Left lobe of liver (tissue), 2 donors: ENCODE data around the gene SPSB1. TPM values are rescaled to one million over a fixed set of nuclear protein-coding genes. Genes with fewer than 3 reads are reported as not detected.

ENCODE experiments used
- ATAC-seq: fragments of 200-7000 bp; cut with Tn5 transposase; one replicate; pipeline ENCODE4 v1.9.1; 2020; ENCODE audit warnings: mild to moderate bottlenecking, moderate library complexity
- DNase-seq: peaks from one replicate; pipeline ENCODE4 v3.0.0-alpha.2; 2020; ENCODE audit warnings: low spot score
- total RNA-seq: library from RNA; stranded (reverse); gene quantifications from one replicate; pipeline ENCODE4 v1.2.1, GENCODE V29; 2021
- donor health status: DM: no; HTN: no; CAD: no; lungs with moderate emphysema.
- donor health status: DM: no; HTN: yes; CAD: no.

The SPSB1 gene
- total RNA-seq: 6.2 TPM

DNA sequence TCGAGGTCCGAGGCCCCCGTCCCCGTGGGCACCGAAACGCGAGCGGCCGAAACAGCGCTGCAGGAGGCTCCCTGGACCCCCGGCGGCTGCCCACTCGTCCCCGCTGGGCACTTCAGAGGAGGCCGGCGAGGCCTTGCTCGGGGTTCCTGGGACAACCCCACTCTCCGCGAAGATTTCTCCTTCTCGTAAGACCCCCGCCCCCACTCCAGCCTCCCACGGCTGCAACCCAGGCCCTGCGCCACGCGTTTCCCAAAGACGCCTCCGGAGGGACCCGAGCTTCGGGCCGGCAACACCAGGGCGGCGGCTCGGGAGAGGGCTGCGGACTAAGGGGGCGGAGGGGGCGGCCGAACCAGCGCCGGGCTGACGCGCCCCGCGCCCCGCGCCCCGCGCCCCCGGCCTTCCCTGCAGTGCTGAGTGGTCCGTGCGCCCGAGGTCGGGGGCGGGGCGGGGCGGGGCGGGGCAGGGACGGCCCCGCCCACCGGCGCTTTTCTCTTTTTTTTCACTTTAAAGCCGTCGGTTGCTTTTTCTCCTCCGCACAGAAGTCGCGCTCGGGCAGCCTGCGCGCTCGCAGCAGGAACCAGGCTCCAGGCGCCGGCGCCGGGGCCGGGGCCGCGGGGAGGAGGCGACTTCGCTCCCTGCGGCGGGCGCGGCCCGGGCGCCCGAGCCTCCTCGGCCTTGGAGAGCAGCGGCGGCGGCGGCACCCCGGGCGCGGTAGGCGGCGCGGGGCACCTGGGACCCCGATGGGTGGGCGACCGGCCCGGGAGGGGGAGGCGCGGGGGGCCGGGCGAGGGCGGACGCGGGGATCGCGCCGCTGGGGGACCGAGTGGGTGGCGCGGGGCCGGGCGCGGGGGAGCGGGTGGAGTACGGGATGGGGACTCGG, at the start of gene SPSB1:
SPSB1 (plus strand) TSS at position 534 of the 880 bp plus-strand sequence. CDS start 62,998 bp downstream, outside the sequence.
- ATAC-seq (peak; percentile 71), DNase-seq (peak; percentile 87)

DNA sequence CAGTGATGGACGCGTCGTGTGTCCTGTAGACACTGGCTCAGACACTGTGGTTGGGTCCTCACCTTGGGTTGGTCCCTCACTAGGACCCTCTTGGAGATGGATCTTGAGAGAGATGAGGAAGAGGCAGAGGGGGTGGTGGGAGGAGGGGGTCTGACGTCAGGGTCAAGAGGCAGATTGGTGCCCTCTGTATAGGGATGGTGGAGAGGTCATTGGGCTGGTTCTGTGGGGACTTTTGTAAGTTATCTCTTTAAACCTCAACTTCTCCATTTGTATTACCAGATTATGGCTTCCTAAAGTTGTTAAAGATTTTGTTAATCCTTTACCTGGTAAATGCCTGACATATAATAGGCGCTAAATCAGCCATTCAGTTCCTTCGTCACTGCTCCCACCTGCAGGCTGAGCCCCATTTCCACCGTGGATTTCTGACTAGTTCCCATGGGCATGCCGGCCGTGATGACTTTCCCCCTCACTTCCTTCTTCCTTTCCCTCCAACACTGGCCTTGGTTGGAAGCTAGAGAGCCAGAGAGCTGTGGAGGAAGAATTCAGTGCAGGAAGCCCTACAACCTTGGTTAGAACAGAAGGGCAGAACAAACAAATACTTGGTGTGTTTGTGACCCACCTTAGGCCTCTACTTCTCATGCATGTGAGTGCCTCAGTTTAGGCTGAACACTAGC, 49.5 kb upstream of the SPSB1 start:
- no peak for DNase-seq

DNA sequence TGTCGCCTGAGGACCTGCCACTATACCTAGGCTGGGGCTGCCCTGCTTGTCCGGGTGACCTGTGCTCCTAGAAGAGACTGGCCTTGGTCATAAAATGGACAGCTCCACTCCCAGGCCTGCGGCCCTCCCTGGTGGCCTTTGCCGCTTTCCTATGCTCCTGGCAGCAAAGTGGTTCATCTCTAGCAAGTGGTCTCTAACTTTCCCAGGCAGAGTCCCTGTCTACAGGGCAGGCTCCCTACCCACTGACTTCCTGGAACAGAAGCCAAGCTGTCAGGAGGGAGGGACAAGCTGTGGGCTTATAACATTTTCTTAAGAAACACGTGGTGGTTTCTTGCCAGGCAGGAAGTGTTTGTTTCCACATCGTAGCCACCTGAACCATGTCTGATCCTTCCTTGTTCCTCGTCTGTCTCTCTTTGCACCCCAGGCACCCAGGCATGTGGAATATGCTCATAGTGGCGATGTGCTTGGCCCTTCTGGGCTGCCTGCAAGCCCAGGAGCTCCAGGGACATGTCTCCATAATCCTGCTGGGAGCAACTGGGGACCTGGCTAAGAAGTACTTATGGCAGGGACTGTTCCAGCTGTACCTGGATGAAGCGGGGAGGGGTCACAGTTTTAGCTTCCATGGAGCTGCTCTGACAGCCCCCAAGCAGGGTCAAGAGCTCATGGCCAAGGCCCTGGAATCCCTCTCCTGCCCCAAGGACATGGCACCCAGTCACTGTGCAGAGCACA, 48.0 kb upstream of the SPSB1 start:
- no peak for DNase-seq
- peak; percentile 4 for ATAC-seq

More for the DNA sequence above, 49.5 kb upstream of the SPSB1 start:
- ATAC-seq: no peak

DNA sequence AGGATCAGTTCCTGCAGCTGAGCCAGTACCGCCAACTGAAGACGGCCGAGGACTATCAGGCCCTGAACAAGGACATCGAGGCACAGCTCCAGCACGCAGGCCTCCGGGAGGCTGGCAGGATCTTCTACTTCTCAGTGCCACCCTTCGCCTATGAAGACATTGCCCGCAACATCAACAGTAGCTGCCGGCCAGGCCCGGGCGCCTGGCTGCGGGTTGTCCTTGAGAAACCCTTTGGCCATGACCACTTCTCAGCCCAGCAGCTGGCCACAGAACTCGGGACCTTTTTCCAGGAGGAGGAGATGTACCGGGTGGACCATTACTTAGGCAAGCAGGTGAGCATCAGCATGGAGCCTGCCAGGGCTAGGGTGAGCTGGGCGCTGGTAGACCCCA, 47.5 kb upstream of the SPSB1 start:
- no peak for ATAC-seq

DNA sequence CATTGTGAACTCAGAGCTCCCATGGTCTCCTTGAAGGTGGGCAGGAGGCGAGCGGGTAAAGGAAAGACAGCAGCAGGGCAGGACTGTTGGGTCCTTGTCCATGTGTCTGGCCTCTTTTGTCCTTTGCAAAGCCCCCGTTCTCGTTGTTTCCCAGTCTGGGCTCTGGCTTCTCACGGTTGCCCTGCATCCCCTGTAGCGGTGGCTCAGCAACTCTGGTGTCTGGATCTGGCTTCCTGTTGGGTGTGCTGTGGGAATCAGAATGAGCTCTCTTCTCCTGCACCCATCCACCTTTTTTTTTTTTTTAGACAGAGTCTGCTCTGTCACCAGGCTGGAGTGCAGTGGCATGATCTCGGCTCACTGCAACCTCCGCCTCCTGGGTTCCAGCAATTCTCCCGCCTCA, 47.0 kb upstream of the SPSB1 start:
- no peak for ATAC-seq
- DNase-seq: no peak

More for the DNA sequence above, 47.5 kb upstream of the SPSB1 start:
- DNase-seq: no peak

DNA sequence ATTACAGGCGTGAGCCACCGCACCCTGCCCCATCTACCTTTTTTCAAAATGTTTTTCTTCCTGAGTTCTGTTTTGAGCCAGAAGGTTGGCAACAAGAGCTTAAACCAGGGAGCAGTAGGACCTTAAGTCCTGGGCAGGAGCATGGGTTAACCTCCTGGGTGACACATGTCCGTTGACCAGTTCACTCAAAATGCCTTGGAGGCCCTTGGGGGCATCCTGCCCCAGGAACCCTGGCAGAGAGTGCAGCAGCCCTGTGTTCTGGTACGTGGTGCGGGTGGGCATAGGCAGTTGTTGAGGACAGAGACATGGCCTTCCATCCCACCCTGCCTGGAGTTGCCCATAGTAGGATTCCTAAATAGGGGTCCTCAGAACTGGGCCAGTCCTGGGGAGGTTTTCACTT, 46.5 kb upstream of the SPSB1 start:
- ATAC-seq: no peak
- DNase-seq: no peak

DNA sequence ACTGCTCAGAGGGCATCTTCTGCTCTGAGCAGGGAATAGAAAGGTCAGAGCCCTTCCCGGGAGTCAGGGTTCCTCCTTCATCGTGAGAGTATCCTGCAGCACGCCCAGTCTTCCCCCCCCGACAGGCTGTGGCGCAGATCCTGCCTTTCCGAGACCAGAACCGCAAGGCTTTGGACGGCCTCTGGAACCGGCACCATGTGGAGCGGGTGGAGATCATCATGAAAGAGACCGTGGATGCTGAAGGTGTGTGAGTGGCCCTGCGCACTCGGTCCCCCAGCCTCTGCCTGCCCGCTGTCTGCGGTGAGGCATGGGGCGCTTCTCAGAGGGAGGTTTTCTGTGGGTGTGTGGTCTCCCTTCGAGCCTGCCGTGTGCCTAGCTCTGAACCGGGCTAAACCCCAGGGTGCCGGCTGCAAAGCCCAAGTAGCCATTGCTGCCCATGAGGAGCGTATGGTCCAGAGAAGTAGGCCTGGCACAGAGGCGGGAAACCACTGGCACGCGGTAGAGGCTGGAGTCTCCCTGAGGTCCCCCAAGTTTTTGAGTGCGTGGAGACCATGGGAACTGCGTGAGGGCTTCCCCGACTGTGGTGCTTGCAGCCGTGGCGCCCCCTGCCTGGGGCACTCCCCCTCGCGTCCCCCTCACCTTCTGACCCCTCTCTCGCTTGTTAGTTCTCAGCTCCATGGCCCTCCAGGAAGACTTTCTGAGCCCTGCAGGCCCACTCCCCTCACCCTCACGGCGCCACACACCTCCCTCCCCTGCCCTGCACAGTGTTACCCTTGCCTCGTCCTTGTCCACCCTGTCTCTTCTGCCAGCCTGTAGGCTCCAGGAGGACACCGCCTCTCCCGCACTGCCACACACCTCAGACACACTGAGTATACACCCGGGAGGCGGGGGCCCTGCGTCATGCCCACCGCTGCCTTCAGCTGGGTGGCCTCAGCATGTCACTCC, 45.6 kb upstream of the SPSB1 start:
- DNase-seq (no peak), ATAC-seq (no peak)

DNA sequence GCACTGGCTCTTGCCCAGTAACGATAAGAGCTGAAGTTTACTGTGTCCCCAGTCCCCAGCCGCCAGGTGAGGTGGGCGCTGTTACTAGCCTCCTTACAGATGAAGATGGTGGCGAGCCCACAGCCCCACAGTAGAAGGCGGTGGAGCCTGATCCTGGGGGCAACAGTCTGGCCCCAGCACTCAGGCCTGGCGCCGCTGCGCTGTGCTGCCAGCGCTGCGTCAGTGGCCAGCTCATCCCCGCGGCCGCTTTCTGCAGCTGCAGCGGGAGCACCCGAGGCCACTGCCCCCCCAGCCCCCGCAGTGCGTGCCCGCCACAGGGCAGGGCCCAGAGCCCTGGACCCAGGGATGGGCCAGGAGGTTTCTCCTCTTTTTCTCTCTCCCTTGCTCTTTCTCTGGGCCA, 44.8 kb upstream of the SPSB1 start:
- peak; percentile 14 for ATAC-seq
- DNase-seq: no peak

DNA sequence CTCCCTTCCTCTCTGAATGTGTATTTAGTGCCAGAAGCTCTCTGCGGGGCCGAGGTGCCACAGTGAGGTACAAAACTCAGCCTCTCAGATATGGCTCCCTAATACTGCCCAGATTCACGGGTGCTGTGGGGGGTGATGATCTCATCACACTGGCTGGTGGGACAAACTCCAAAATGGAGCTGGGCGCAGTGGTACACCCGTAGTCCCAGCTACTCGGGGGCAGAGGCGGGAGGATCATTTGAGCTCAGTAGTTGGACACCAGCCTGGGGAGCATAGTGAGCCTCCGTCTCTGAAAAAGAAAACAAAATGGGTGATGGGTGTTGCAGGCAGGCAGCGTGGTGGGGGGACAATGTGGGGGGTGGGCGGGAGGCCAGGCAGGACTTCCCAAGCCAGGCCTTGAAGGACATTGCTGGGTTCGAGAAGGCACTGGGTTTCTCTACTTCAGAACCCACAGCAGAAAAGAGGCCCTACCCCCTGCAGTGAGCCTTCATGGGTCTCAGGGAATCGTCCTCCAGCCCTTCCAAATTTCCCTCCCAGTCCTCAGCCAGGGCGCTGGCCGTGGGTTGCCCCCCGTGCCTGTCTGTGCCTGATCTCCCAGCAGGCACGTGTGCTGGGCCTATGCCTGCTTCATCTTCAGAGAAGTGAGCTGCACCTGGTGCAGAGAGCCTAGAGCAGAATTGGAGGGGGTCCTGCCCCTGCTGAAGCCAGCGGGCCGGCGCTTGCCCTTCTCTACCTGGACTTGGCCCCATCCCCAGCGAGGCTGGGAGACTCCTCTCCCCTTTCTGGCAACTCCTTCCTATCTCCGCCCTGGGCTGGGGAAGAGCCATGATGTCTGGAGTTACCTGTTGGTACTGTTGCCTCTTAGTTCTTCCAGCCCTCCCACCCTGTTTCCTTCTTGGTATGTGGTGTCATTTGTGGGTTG, 44.1 kb upstream of the SPSB1 start:
- ATAC-seq (peak; percentile 2), DNase-seq (no peak)

DNA sequence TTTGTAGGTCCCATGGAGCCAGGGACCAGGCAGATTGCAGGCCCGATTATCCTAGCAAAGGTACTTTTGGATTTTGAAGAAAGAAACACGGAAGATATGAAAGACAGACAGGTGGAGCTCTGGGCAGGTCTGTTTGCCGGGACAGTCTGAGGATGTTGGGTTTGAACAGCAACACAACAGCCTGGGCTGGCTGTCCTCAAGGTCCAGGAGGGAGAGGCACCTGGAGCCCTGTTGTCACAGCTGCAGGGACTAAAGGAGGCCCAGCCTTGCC, 43.5 kb upstream of the SPSB1 start:
- no peak for ATAC-seq
- DNase-seq: no peak

DNA sequence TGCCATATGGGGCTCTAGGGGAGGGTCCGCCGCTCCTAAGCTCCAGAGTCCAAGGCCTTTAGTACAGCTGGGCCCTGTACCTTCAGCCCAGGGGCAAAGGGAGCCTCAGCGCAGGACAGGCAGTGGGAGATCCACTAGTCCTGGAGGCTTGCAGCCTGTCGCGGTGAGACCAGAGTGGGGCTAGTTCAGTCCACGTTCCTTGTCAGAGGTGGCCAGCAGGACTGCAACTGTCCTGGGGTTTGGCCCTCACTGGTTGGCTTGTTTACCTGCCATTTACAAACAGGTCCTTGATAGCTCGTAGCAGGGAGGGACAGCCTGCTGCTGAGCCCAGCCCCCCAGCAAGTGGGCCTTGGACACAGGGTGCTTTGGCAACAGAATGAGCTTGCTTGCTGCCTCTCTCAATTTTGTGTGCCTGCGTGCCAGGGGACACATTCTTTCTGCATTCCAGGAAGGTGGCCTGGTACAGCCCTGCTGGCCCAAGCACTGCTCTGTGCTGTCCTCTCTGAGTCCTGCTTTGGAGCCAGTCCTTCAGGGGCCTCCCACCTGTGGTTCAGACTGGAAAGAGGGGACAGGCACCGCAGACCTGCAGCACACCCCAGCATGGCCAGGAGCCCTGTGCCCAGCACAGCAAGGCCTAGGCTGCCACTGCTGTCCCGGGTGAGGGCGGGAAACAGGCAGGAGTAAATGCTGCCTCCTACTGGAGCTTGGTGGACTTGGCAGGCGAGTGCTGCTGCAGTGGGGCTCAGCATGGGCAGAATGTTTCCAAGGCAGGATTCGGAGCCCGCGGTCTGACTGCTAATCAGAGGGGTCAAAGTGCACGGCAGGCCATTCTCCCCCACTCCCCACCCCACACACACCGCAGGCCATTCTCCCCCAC, 42.9 kb upstream of the SPSB1 start:
- peak; percentile 88 for DNase-seq
- ATAC-seq: peak; percentile 67

DNA sequence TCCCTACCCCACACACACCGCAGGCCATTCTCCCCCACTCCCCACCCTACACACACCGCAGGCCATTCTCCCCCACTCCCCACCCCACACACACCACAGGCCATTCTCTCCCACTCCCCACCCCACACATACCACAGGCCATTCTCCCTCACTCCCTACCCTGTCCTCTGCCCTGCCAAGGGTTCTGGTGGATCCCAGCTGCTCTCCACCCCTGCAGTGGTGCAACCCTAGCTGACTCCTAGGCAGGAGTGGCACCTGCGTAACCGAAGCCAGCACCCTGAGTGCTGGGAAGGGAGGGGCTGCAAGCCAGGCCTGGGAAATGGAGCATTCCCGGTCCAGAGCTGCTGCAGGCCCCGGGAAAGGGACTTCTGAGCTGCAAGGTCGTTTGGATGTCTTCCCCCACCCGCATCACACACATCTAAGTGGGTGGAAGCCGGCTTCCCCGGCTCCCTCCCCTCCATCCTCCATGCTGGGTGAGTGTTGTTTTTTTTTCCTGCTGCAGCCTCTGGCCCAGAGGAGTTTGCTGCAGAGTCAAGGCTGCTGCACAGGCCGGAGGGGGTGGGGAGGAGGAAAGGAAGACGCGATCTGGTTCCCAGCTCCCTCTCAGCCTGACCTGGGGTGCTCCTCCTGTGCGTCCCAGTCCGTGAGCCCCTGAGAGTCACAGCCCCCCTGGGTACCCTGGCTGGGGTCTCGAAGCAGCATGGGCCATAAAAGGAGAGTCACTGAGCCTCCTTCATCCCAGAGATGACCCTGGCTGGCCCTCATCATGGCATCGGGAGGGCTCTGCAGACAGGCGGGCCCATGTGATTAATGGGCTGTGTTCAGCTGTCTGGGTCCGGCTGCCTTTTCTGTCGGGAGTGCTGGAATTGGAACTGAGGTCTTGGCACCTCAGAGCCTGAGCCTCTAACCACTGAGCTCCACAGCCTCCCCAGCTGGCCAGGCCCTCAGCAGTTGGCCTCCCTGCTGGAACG, 42.0 kb upstream of the SPSB1 start:
- peak; percentile 40 for ATAC-seq

DNA sequence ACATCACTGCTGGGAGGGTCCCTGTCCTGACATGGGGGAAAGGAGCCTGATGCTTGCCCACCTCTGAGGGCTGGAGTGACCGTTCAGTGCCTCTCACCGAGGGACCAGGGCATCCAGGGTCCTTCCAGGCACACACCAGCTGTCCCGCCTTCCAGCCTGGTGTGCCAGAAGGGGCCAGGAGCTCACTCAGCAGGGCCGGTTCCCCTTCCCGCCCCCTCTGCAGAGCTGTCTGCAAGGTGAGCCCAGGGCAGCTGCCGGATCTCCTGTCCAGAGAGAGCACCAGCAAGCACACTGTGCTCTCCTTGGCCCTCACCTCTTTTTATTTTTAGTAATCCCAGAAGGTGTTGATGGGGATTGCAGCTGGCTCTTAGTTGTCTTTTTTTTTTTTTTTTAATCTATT, 41.2 kb upstream of the SPSB1 start:
- no peak for DNase-seq
- ATAC-seq: no peak

More for the DNA sequence above, 42.0 kb upstream of the SPSB1 start:
- DNase-seq: peak; percentile 70

DNA sequence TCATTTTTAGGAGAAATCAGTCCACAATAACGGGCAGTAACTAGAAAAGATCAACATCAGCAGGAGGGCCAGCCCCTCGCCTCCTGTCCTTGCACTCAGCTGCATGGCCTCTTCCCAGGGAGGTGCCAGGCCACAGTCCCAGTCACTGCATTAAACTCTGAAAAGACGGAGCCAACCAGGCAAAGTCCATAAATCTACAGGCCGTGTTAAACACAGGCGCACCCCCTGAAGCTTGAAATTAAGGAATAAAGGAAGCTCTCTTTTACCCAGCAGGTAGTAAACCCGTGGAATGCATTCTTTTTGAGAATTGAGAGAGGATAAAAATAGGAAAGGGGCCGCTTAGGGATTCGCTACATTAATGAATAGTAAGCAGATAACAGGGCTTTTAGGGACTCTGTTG, 39.7 kb upstream of the SPSB1 start:
- peak; percentile 33 for ATAC-seq

DNA sequence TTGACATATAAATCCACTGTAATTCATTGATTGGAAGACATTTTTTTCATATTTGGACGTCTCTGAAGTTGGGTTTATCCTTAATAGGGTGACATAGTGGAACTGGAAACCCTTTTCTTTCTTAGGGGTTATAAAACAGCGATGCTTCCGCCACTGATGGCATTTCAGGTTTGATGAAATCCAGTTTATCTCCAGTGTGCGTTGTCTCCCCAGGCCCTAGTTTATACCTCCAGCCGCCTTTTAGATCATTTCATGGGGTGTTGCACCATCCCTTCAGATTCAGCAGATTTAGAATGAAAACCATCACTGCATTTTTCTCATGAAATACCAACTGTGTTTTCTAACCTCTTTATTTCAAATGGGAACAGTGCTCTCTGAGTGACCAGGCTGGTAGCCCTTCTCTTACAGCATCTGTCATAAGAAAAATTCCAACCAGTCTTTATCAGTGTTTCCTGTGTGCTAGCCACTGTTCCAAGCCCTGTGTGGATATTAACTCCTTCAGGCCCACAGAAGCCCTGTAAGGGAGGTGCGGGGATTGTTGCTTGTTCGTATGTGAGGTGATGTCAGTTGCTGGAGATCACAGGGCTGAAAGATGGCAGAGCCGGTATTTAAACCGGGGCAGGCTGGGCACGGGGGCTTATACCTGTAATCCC, 39.1 kb upstream of the SPSB1 start:
- DNase-seq: no peak
- ATAC-seq: no peak

More for the DNA sequence above, 39.7 kb upstream of the SPSB1 start:
- no peak for DNase-seq

DNA sequence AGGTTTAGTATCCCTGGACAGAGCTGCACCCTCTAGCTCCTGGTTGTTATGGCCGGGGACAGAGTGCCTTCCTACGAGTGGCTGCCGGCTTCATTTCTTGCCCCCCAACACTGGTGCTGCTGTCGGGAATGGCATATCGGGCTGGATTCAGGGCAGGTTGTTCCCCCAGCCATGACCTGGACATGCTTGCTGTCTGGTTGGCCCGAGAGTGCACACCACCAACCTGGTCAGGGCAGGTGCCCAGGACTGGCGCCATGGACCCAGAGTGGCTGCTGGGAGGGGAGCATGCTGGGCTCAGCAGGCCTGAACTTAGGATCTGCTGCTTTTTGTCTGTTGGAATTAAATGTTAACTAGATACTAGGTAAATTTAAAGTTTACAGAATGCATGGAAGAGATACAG, 36.4 kb upstream of the SPSB1 start:
- ATAC-seq (peak; percentile 72), DNase-seq (peak; percentile 60)

DNA sequence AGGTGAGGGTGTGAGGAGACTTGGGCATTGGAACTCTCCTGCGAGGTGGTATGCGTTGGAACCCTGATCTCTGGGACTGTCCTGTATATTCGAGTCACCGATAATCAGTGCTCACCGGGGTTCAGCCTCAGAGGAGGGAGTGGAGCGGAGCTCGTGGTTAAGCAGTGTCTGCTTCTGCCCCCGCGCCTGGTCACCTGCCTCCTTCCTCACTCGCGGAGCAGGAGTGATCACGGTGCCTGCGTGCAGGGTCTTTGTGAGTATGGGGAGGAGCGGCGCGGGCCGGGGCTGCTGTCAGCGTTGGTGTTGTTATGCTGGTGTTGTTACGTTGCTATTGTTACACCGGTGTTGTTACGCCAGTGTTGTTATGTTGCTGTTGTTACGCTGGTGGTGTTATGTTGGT, 34.8 kb upstream of the SPSB1 start:
- DNase-seq (no peak), ATAC-seq (no peak)
